Smooth muscle cell (in vitro differentiated cells): Measurements from ENCODE around the gene THSD4. TPM values are rescaled to one million over a fixed set of nuclear protein-coding genes. Genes with fewer than 3 reads are reported as not detected.

Experiments used
- DNase-seq: peaks from one replicate; lab custom pipeline; 2025; ENCODE audit not compliant: unreplicated experiment; lab: John Stamatoyannopoulos, UW
- H2AFZ ChIP-seq: fragments of 200-600 bp; sonication (generic); 2 replicates; pipeline ENCODE4 v1.6.0; 2016; ENCODE audit warnings: antibody characterized with exemption, low read depth, mild to moderate bottlenecking
- H3F3A ChIP-seq: fragments of 200-600 bp; sonication (generic); 2 replicates; pipeline ENCODE4 v1.6.0; 2017; ENCODE audit warnings: antibody characterized with exemption, low read depth
- H3K27ac ChIP-seq: fragments of 200-600 bp; sonication (generic); 2 replicates; pipeline ENCODE4 v1.5.1; 2016; ENCODE audit warnings: low read depth, mild to moderate bottlenecking
- H3K27me3 ChIP-seq: fragments of 200-600 bp; sonication (generic); 2 replicates; pipeline ENCODE4 v1.6.1; 2016; ENCODE audit warnings: low read depth, mild to moderate bottlenecking
- H3K36me3 ChIP-seq: fragments of 200-600 bp; sonication (generic); 2 replicates; pipeline ENCODE4 v1.5.1; 2016; ENCODE audit warnings: low read depth
- H3K4me1 ChIP-seq: fragments of 200-600 bp; sonication (generic); 2 replicates; pipeline ENCODE4 v1.5.1; 2016; ENCODE audit warnings: low read depth
- H3K4me2 ChIP-seq: fragments of 200-600 bp; sonication (generic); 2 replicates; pipeline ENCODE4 v1.6.0; 2016; ENCODE audit warnings: mild to moderate bottlenecking
- H3K4me3 ChIP-seq: fragments of 200-600 bp; sonication (generic); 2 replicates; pipeline ENCODE4 v1.5.1; 2016; ENCODE audit warnings: mild to moderate bottlenecking
- H3K79me2 ChIP-seq: fragments of 200-600 bp; sonication (generic); 2 replicates; pipeline ENCODE4 v1.6.0; 2016; ENCODE audit warnings: low read depth, mild to moderate bottlenecking
- H3K9ac ChIP-seq: fragments of 200-600 bp; sonication (generic); 2 replicates; pipeline ENCODE4 v1.6.0; 2016; ENCODE audit warnings: low read depth
- H3K9me3 ChIP-seq: fragments of 200-600 bp; sonication (generic); replicated peaks from 2 replicates; pipeline ENCODE4 v1.5.1; 2016; ENCODE audit warnings: low read depth
- H4K20me1 ChIP-seq: fragments of 200-600 bp; sonication (generic); 2 replicates; pipeline ENCODE4 v1.6.0; 2016; ENCODE audit warnings: low read depth
- WGBS: methylation state at CpG from one replicate; pipeline ENCODE4 v1.1.7; 2016; ENCODE audit warnings: low lambda C conversion rate; 5-methylcytosine and 5-hydroxymethylcytosine counted together
- polyA plus RNA-seq: library from polyadenylated mRNA; unstranded; fragments of >200 nt; fragmentation: Nextera tagmentation; extraction: Ambion mirVana; gene quantifications from 2 replicates; pipeline ENCODE4 v1.2.1, GENCODE V29; 2016
- total RNA-seq: library from RNA; depleted of rRNA; stranded (reverse); fragments of >200 nt; gene quantifications from 2 replicates; pipeline ENCODE4 v1.2.3, GENCODE V29; 2014
- TF ChIP-seq, protein P1 (sequence below): fragments of 200-600 bp; sonication (generic); IDR thresholded peaks from 2 replicates; pipeline ENCODE4 v1.5.1; 2017; ENCODE audit warnings: borderline replicate concordance, mild to moderate bottlenecking, antibody characterized with exemption; ENCODE audit not compliant: insufficient read depth, poor library complexity, severe bottlenecking

The THSD4 gene
- total and polyA plus RNA-seq, 2 experiments from 2014 or later, result 2.5 to 4.1 TPM

DNA sequence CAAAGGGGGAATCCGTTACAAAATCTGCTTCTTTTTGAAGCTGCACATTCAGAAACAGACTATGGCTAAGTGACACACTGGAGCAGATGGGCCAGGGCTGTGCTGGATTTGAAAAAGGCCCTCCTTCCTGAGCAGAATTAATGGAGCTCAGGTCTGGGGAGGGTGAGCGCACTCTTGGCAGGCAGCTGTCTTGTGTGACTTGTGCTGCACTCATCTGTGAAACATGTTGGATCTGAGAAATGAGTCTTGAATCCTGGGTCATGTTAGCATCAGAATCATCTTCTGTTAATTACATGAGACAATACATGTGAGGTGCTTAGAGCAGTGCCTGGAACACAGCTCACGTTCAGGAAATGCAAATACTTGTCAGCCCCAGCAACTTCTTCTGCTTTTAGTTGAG lies 219.6 kb downstream of the THSD4 start:
- no peak overlapping the region for H2AFZ ChIP-seq
- no peaks in the 10 kb centered on the region for H4K20me1 ChIP-seq
- no peaks in the 10 kb centered on the region for H3K9me3 ChIP-seq
- H3K27me3 ChIP-seq, result no peaks in the 10 kb centered on the region
- WGBS, result 97% methylated on average over 3 of the region's 3 CpGs
- H3K4me3 ChIP-seq, result no peak overlapping the region
- no peaks in the 10 kb centered on the region for H3K79me2 ChIP-seq
- H3K4me1 ChIP-seq, result peaks cover 11% of the 10 kb centered on the region
- H3K9ac ChIP-seq, result no peak overlapping the region
- peaks cover 3% of the 10 kb centered on the region for H3F3A ChIP-seq
- no peak overlapping the region for H3K4me2 ChIP-seq
- TF ChIP-seq, protein P1, sequence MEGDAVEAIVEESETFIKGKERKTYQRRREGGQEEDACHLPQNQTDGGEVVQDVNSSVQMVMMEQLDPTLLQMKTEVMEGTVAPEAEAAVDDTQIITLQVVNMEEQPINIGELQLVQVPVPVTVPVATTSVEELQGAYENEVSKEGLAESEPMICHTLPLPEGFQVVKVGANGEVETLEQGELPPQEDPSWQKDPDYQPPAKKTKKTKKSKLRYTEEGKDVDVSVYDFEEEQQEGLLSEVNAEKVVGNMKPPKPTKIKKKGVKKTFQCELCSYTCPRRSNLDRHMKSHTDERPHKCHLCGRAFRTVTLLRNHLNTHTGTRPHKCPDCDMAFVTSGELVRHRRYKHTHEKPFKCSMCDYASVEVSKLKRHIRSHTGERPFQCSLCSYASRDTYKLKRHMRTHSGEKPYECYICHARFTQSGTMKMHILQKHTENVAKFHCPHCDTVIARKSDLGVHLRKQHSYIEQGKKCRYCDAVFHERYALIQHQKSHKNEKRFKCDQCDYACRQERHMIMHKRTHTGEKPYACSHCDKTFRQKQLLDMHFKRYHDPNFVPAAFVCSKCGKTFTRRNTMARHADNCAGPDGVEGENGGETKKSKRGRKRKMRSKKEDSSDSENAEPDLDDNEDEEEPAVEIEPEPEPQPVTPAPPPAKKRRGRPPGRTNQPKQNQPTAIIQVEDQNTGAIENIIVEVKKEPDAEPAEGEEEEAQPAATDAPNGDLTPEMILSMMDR, result no peak
- no peak for DNase-seq
- no peaks in the 10 kb centered on the region for H3K36me3 ChIP-seq
- H3K27ac ChIP-seq, result no peak overlapping the region

GRCh38 chr15:71335591-71335990 lies 220.3 kb downstream of the THSD4 start:
- no peaks in the 10 kb centered on the region for H4K20me1 ChIP-seq
- H3K27ac ChIP-seq, result no peak overlapping the region
- TF ChIP-seq, protein P1, result no peak
- no peak overlapping the region for H3K9ac ChIP-seq
- H3K4me1 ChIP-seq, result peaks cover 11% of the 10 kb centered on the region
- no peaks in the 10 kb centered on the region for H3K27me3 ChIP-seq
- WGBS, result 39% methylated on average over 3 of the region's 3 CpGs
- no peak overlapping the region for H2AFZ ChIP-seq
- H3F3A ChIP-seq, result peaks cover 3% of the 10 kb centered on the region
- H3K4me2 ChIP-seq, result no peak overlapping the region
- H3K9me3 ChIP-seq, result no peaks in the 10 kb centered on the region
- no peaks in the 10 kb centered on the region for H3K79me2 ChIP-seq
- no peak for DNase-seq
- no peaks in the 10 kb centered on the region for H3K36me3 ChIP-seq
- H3K4me3 ChIP-seq, result no peak overlapping the region

DNA sequence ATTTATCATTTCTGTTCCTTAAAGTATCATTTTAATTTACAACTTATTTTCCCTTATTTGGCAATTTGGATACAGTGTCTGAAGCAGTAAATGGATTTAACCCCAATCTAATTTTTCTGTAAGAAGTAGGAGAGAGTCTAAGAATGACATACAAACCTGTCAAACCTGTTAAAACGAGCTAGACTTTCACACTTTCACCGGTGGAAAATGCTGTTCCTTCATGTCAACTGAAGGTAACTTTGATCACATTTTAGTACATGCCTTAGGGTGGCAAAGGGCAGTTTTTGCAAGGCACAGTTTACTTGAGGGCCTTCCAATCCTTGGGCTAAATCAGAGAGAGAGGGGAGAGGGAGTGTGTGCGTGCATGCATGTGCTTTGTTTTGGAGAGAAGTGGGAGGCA lies 221.4 kb downstream of the THSD4 start:
- Histone ChIP-seq H3K27ac (peak overlapping the region; percentile 56), H3K9ac (no peak overlapping the region), H3K27me3 (no peaks in the 10 kb centered on the region), H3K4me1 (peaks cover 11% of the 10 kb centered on the region), H3K9me3 (no peaks in the 10 kb centered on the region), H3K4me2 (peak overlapping the region; percentile 13), H3K4me3 (no peak overlapping the region), H4K20me1 (no peaks in the 10 kb centered on the region), H3K79me2 (no peaks in the 10 kb centered on the region), H2AFZ (no peak overlapping the region), H3K36me3 (no peaks in the 10 kb centered on the region), H3F3A (peaks cover 3% of the 10 kb centered on the region)
- WGBS, result 66% methylated on average over 3 of the region's 3 CpGs
- TF ChIP-seq, protein P1, result no peak
- no peak for DNase-seq

DNA sequence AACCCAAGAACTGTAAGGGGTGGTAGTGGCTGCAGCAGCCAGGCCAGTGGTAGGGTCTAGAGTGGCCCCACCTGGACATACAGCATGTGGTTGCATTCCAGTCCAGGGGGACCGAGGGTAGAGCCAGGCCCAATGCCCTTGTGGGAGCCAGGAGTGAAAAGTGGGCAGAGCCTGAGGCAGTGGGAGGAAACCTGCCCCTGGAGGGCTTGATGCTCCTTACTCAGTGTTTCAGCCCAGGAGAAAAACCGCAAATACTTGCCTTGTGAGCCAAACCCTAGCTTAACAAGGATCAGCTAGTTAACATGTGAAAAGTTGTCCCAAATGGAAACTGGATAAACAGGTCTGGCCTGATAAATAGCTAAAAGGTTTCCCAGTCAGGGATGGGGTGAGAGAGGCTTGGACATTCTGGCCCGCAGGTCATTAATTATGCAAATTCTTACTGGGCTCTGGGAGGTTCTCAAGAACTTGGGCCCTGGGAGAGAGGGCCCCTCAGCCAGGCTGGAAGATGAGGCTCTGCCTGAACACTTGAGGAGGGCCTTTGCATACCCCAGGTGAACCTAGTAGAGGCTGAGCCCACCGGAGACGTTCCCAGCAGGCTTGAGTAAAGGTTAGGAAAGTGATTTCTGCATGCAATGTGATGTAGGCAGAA lies 222.1 kb downstream of the THSD4 start:
- Histone ChIP-seq H3K27me3 (no peaks in the 10 kb centered on the region), H2AFZ (no peak overlapping the region), H3K27ac (peak overlapping the region; percentile 56), H3K9me3 (no peaks in the 10 kb centered on the region), H3F3A (peaks cover 3% of the 10 kb centered on the region), H3K4me3 (no peak overlapping the region), H3K4me2 (peak overlapping the region; percentile 6), H4K20me1 (no peaks in the 10 kb centered on the region), H3K79me2 (no peaks in the 10 kb centered on the region), H3K36me3 (no peaks in the 10 kb centered on the region), H3K4me1 (peaks cover 11% of the 10 kb centered on the region), H3K9ac (no peak overlapping the region)
- no peak for DNase-seq
- WGBS, result 46% methylated on average over 5 of the region's 5 CpGs
- TF ChIP-seq, protein P1, result no peak
